Effector CD4-positive, alpha-beta T cell (primary cell): ENCODE data around the gene EMP2.

Source experiments
- DNase-seq: peaks from one replicate; pipeline ENCODE4 v3.0.0-alpha.2; 2020

EMP2 gene

GRCh38 chr16:10609402-10609774 lies 29.0 kb upstream of the EMP2 start:
- no peak for DNase-seq

GRCh38 chr16:10608687-10609401 lies 28.4 kb upstream of the EMP2 start:
- no peak for DNase-seq

GRCh38 chr16:10607157-10607556 lies 26.8 kb upstream of the EMP2 start:
- no peak for DNase-seq

GRCh38 chr16:10606607-10607006 lies 26.2 kb upstream of the EMP2 start:
- DNase-seq = no peak

GRCh38 chr16:10605636-10606035 lies 25.2 kb upstream of the EMP2 start:
- DNase-seq = no peak

- DNase-seq = no peak
Measured at GRCh38 chr16:10601444-10602408, 21.3 kb upstream of the EMP2 start.

- no peak for DNase-seq
Measured at GRCh38 chr16:10600782-10601443, 20.5 kb upstream of the EMP2 start.

- no peak for DNase-seq
Measured at GRCh38 chr16:10599626-10600025, 19.2 kb upstream of the EMP2 start.

GRCh38 chr16:10598157-10598556 lies 17.8 kb upstream of the EMP2 start:
- no peak for DNase-seq

GRCh38 chr16:10597187-10597601 lies 16.8 kb upstream of the EMP2 start:
- DNase-seq = no peak

- DNase-seq = no peak
Measured at GRCh38 chr16:10594312-10594950, 14.0 kb upstream of the EMP2 start.

- no peak for DNase-seq
Measured at GRCh38 chr16:10592611-10593010, 12.2 kb upstream of the EMP2 start.

GRCh38 chr16:10590342-10590741 lies 9.9 kb upstream of the EMP2 start:
- DNase-seq = no peak

GRCh38 chr16:10589109-10589508 lies 8.7 kb upstream of the EMP2 start:
- DNase-seq = no peak

- DNase-seq = no peak
Measured at GRCh38 chr16:10587622-10588021, 7.2 kb upstream of the EMP2 start.

GRCh38 chr16:10584981-10585438 lies 4.6 kb upstream of the EMP2 start:
- DNase-seq = no peak

GRCh38 chr16:10583269-10583668 lies 2.9 kb upstream of the EMP2 start:
- DNase-seq = no peak

GRCh38 chr16:10581507-10581906 lies 1.1 kb upstream of the EMP2 start:
- DNase-seq = no peak

- no peak for DNase-seq
Measured at GRCh38 chr16:10580883-10581247, 467 bp upstream of the EMP2 start.

- no peak for DNase-seq
Measured at GRCh38 chr16:10579575-10579964, 828 bp downstream of the EMP2 start.

GRCh38 chr16:10578474-10579316 lies 1.7 kb downstream of the EMP2 start:
- no peak for DNase-seq
